ENCODE measurements around the gene DOCK2.

Gene DOCK2

GRCh38 chr5:169870211-169870610 lies 233.1 kb downstream of the DOCK2 start:
- DNase-seq (ENCODE audit: low read depth): no peak
- no peak overlapping the region for H3K4me3 ChIP-seq (ENCODE audit: low read length)
- TF ChIP-seq CTCF (IDR thresholded peaks at IDR 0.05; ENCODE audit: insufficient read depth, low read depth, low read length, missing control alignments): no peak

GRCh38 chr5:169871826-169872490 lies 234.9 kb downstream of the DOCK2 start:
- no peak for DNase-seq (ENCODE audit: low read depth)
- H3K4me3 ChIP-seq (ENCODE audit: low read length): no peak overlapping the region
- TF ChIP-seq CTCF (IDR thresholded peaks at IDR 0.05; ENCODE audit: insufficient read depth, low read depth, low read length, missing control alignments): no peak

GRCh38 chr5:169873642-169874041 lies 236.6 kb downstream of the DOCK2 start:
- H3K4me3 ChIP-seq (ENCODE audit: low read length): no peak overlapping the region
- DNase-seq (ENCODE audit: low read depth): no peak
- no peak for TF ChIP-seq CTCF (IDR thresholded peaks at IDR 0.05; ENCODE audit: insufficient read depth, low read depth, low read length, missing control alignments)

GRCh38 chr5:169874621-169875020 lies 237.5 kb downstream of the DOCK2 start:
- TF ChIP-seq CTCF (IDR thresholded peaks at IDR 0.05; ENCODE audit: insufficient read depth, low read depth, low read length, missing control alignments): no peak
- no peak overlapping the region for H3K4me3 ChIP-seq (ENCODE audit: low read length)
- DNase-seq (ENCODE audit: low read depth): no peak

GRCh38 chr5:169875091-169875728 lies 238.1 kb downstream of the DOCK2 start:
- DNase-seq (ENCODE audit: low read depth): peak; percentile 42

GRCh38 chr5:169875731-169876130 lies 238.7 kb downstream of the DOCK2 start:
- DNase-seq (ENCODE audit: low read depth): no peak
- no peak overlapping the region for H3K4me3 ChIP-seq (ENCODE audit: low read length)
- TF ChIP-seq CTCF (IDR thresholded peaks at IDR 0.05; ENCODE audit: insufficient read depth, low read depth, low read length, missing control alignments): no peak

More at GRCh38 chr5:169875091-169875728, 238.1 kb downstream of the DOCK2 start:
- no peak overlapping the region for H3K4me3 ChIP-seq (ENCODE audit: low read length)
- no peak for TF ChIP-seq CTCF (IDR thresholded peaks at IDR 0.05; ENCODE audit: insufficient read depth, low read depth, low read length, missing control alignments)

- H3K4me3 ChIP-seq (ENCODE audit: low read length): no peak overlapping the region
- DNase-seq (ENCODE audit: low read depth): peak; percentile 18
- TF ChIP-seq CTCF (IDR thresholded peaks at IDR 0.05; ENCODE audit: insufficient read depth, low read depth, low read length, missing control alignments): no peak
Observed at GRCh38 chr5:169876386-169876785, 239.3 kb downstream of the DOCK2 start.
